Left kidney (tissue), 8 donors: ENCODE data around the gene RPS15A. TPM values are rescaled to one million over a fixed set of nuclear protein-coding genes. Genes with fewer than 3 reads are reported as not detected.

ENCODE experiments used
- DNase-seq: peaks from one replicate; pipeline ENCODE4 v3.0.0-alpha.2; 2013
- long read RNA-seq, 8 donors: transcript quantifications; one replicate each; lab custom pipeline, GENCODE V29; 2026
- polyA plus RNA-seq: library from polyadenylated mRNA; unstranded; fragments of 120-200 nt; gene quantifications from one replicate; pipeline ENCODE4 v1.2.1, GENCODE V29; 2013; ENCODE audit not compliant: insufficient read length

RPS15A gene
- 2,057 TPM for polyA plus RNA-seq
- long read RNA-seq, donor 1, transcript RPS15A-201 (5 exons, 2,203 nt), result minor isoform, 125 of 2,547 reads
- long read RNA-seq, donor 1, transcript RPS15A-212 (6 exons, 589 nt), result minor isoform, 23 of 2,547 reads
- long read RNA-seq, donor 1, transcript RPS15A-203 (5 exons, 525 nt), result major isoform, 1,702 of 2,547 reads
- long read RNA-seq, donor 1, transcript RPS15A-209 (2 exons, 606 nt), result minor isoform, 9 of 2,547 reads
- long read RNA-seq, donor 1, partial matches to known transcripts, result 673 of 2,547 reads
- long read RNA-seq, donor 1, other reads (novel, unspliced or antisense), result 0 of 2,547 reads
- long read RNA-seq, donor 2, transcript RPS15A-212 (6 exons, 589 nt), result minor isoform, 9 of 2,183 reads
- long read RNA-seq, donor 2, transcript RPS15A-209 (2 exons, 606 nt), result minor isoform, 8 of 2,183 reads
- long read RNA-seq, donor 2, transcript RPS15A-201 (5 exons, 2,203 nt), result minor isoform, 115 of 2,183 reads
- long read RNA-seq, donor 2, transcript RPS15A-203 (5 exons, 525 nt), result major isoform, 1,597 of 2,183 reads
- long read RNA-seq, donor 2, partial matches to known transcripts, result 445 of 2,183 reads
- long read RNA-seq, donor 2, other reads (novel, unspliced or antisense), result 0 of 2,183 reads
- long read RNA-seq, donor 3, transcript RPS15A-201 (5 exons, 2,203 nt), result minor isoform, 89 of 1,685 reads
- long read RNA-seq, donor 3, transcript RPS15A-206 (3 exons, 1,022 nt), result minor isoform, 6 of 1,685 reads
- long read RNA-seq, donor 3, transcript RPS15A-212 (6 exons, 589 nt), result minor isoform, 6 of 1,685 reads
- long read RNA-seq, donor 3, transcript RPS15A-203 (5 exons, 525 nt), result major isoform, 1,139 of 1,685 reads
- long read RNA-seq, donor 3, partial matches to known transcripts, result 422 of 1,685 reads
- long read RNA-seq, donor 3, other reads (novel, unspliced or antisense), result 8 of 1,685 reads
- long read RNA-seq, donor 4, transcript RPS15A-201 (5 exons, 2,203 nt), result minor isoform, 29 of 928 reads
- long read RNA-seq, donor 4, transcript RPS15A-203 (5 exons, 525 nt), result major isoform, 572 of 928 reads
- long read RNA-seq, donor 4, transcript RPS15A-211 (1 exons, 3,828 nt), result minor isoform, 11 of 928 reads
- long read RNA-seq, donor 4, partial matches to known transcripts, result 310 of 928 reads
- long read RNA-seq, donor 4, other reads (novel, unspliced or antisense), result 0 of 928 reads
- long read RNA-seq, donor 5, transcript RPS15A-201 (5 exons, 2,203 nt), result minor isoform, 269 of 5,126 reads
- long read RNA-seq, donor 5, transcript RPS15A-209 (2 exons, 606 nt), result minor isoform, 18 of 5,126 reads
- long read RNA-seq, donor 5, transcript RPS15A-203 (5 exons, 525 nt), result major isoform, 3,756 of 5,126 reads
- long read RNA-seq, donor 5, transcript RPS15A-212 (6 exons, 589 nt), result minor isoform, 27 of 5,126 reads
- long read RNA-seq, donor 5, partial matches to known transcripts, result 994 of 5,126 reads
- long read RNA-seq, donor 5, other reads (novel, unspliced or antisense), result 36 of 5,126 reads
- long read RNA-seq, donor 6, transcript RPS15A-209 (2 exons, 606 nt), result minor isoform, 14 of 3,025 reads
- long read RNA-seq, donor 6, transcript RPS15A-201 (5 exons, 2,203 nt), result minor isoform, 178 of 3,025 reads
- long read RNA-seq, donor 6, transcript RPS15A-203 (5 exons, 525 nt), result major isoform, 2,036 of 3,025 reads
- long read RNA-seq, donor 6, transcript RPS15A-206 (3 exons, 1,022 nt), result minor isoform, 8 of 3,025 reads
- long read RNA-seq, donor 6, partial matches to known transcripts, result 765 of 3,025 reads
- long read RNA-seq, donor 6, other reads (novel, unspliced or antisense), result 7 of 3,025 reads
- long read RNA-seq, donor 7, transcript RPS15A-203 (5 exons, 525 nt), result major isoform, 3,059 of 4,320 reads
- long read RNA-seq, donor 7, transcript RPS15A-201 (5 exons, 2,203 nt), result minor isoform, 240 of 4,320 reads
- long read RNA-seq, donor 7, transcript RPS15A-209 (2 exons, 606 nt), result minor isoform, 24 of 4,320 reads
- long read RNA-seq, donor 7, transcript RPS15A-212 (6 exons, 589 nt), result minor isoform, 17 of 4,320 reads
- long read RNA-seq, donor 7, partial matches to known transcripts, result 919 of 4,320 reads
- long read RNA-seq, donor 7, other reads (novel, unspliced or antisense), result 30 of 4,320 reads
- long read RNA-seq, donor 8, transcript RPS15A-212 (6 exons, 589 nt), result minor isoform, 5 of 1,101 reads
- long read RNA-seq, donor 8, transcript RPS15A-201 (5 exons, 2,203 nt), result minor isoform, 79 of 1,101 reads
- long read RNA-seq, donor 8, transcript RPS15A-209 (2 exons, 606 nt), result minor isoform, 6 of 1,101 reads
- long read RNA-seq, donor 8, transcript RPS15A-203 (5 exons, 525 nt), result major isoform, 763 of 1,101 reads
- long read RNA-seq, donor 8, partial matches to known transcripts, result 243 of 1,101 reads
- long read RNA-seq, donor 8, other reads (novel, unspliced or antisense), result 0 of 1,101 reads

DNA sequence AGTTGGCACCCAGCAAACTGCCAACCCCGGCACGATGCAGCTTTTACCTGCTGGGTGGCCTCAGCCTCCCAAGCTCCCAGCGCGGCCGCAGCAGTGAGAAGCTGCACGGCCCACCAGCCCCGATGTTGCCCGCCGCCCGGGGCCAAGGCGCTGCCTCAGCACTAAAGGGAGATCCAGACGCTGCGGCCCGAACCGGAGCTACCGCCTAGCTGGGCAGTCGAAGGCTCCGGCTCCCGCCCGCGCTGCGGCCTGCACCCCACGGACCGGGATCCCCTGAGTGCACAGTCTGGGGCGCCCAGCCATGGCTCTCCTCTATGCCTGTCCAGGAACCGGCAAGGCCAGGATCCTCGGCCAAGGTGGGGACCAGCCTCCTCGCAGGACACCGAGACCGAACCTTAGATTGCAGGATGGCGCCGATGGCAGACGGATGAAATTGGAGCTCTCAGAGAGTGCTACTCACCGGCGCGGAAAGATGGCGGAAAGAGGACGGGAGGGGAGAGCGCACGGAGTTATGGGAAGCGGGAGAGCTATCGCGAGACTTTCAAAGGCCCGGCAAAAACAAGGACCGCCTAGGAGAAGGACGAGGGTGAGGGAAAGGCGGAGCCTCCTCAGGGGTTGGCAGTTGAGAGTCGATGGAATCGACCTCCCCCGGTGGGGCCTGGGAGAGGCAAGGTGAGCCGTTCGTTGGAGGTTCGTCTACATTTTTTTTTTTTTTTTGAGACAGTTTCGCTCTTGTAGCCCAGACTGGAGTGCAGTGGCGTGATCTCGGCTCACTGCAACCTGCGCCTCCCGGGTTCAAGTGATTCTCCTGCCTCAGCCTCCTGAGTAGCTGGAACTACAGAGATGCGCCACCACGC, at the start of gene RPS15A:
Gene RPS15A, minus strand, starts transcription at position 485 of the 857 bp plus-strand sequence. CDS start 1,221 bp downstream, outside the sequence.
- peak; percentile 97 for DNase-seq

- DNase-seq, result no peak
Measured at GRCh38 chr16:18839555-18839954, 49.4 kb upstream of the RPS15A start.

GRCh38 chr16:18836702-18837101, 46.6 kb upstream of the RPS15A start:
- no peak for DNase-seq

- DNase-seq, result no peak
Measured at GRCh38 chr16:18834864-18835263, 44.7 kb upstream of the RPS15A start.

DNA sequence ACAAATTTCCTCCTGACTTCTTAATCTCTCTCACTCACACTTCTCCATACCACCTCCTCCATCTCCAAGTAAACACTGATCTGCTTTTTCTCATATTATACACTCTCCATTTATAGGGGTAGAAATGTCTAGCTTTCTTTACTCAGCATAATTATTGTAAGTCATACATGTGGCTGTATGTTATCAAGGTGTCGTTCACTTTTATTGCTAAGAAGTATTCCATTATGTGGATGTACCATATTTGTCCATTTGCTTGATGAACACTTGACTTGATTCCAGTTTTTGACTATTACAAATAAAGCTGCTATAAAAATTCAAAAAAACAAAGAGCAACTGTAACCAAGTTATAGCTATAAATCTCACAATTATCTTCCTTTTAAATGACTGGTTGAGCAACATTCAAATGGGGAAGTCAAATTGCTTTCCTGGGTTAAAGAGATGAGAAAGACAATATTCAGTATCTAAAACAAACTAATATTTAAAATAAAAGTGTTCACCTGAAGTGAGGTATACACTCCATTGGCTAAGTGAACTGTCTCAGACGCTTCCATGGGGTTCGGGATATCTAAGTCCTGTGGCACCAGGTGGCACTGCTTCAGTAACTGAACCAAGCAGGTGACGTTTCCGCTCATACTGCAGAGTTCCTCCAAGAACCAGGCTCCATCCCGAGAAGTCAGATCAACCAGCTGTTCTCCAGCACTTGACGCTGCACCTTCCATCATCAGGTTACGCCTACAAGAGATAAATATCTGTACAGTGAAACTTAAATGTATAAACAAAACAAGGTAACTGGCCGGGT, 43.8 kb upstream of the RPS15A start:
- DNase-seq, result no peak

DNA sequence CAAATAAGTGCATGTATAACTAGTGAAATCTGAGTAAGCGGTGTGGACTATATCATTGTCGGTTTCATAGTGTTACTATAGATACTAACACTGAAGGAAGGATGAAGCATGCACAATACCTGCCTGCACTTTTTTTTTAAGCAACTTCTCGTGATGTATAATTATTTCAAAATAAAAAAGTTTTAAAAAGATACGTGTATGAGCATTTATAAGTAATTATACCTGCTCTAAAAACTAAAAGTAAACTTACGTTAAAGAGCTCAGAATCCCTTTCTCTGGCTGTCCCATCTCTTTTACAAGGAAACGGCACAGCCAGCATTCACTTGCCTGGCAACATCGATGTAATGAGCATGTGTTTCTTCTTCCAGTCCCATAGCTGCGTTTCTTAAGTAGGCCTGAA, 42.5 kb upstream of the RPS15A start:
- DNase-seq, result no peak

DNA sequence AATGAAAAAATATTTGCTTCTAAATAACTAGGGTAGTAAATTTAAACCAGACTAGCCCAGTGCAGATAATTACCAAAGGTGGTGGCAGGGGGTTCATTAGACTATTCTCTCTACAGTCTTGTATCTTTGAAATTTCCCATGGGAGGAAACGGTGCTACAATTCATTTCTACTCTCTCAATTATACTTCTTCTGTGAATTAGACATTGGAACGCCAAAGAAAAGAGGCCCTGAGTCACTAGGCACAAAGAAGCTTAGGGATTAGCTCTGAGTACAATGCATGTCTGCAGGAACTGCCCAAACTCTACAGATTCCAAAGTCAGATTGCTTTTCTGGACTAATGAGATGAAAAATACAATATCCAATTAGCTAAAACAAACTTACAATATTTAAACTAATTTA, 41.9 kb upstream of the RPS15A start:
- no peak for DNase-seq

GRCh38 chr16:18829251-18829650, 39.1 kb upstream of the RPS15A start:
- DNase-seq, result no peak

GRCh38 chr16:18827890-18828289, 37.8 kb upstream of the RPS15A start:
- no peak for DNase-seq

DNA sequence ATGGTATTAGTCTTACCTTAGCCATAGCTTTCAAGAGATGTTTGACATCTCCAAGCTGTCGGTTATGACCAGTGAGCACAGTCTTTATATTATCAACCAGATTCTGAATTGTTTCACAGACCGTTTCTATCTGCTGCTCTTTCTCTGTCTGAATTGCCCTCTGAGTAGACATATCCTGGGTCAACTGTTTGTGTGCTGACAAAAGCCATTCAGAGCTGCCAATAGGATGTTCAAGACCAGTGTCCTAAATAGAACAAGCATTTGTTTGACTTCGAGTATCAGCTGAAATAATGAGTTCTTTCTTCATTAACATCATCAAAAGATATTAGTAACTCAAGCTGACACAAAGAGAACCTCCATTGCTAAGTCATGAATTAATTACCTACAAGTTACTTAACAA, 26.2 kb upstream of the RPS15A start:
- DNase-seq, result no peak

- DNase-seq, result no peak
Measured at GRCh38 chr16:18811925-18812324, 21.8 kb upstream of the RPS15A start.

DNA sequence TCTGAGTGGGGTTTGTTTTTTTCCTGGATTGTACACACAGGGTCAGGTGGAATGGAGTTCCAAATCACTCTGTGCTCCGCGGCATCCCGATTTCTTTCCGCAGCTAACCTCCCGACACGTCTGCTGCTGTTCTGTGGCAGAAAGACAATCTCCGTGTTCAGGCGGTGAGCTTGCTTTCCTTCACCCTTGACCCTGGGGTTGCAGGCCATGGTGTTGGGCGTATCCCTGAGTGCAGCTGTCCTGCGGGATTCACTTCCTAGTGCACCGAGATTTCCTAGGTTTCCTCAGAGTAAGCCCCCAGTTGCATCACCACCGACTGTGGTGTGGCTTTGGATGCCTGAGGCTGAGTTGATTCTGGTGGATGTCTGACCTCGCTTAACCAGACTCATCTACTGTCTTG, 19.0 kb upstream of the RPS15A start:
- no peak for DNase-seq

GRCh38 chr16:18805257-18805773, 15.2 kb upstream of the RPS15A start:
- no peak for DNase-seq

DNA sequence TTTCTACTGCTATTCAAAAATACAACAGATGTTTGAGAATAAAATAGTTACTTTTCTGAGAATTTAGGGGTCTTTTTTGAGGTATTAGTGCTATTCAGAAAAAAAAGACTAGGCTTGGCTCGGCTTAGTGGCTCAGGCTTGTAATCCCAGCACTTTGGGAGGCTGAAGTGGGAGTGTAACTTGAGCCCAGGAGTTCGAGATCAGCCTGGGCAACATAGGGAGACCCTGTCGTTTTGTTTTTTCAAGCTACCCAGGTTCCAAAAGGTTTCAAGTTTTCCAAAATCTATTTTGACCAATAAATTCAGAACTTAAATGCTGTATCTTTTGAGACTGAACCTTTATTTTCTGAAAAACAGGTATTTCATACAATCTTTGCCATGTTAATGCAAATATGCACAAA, 14.4 kb upstream of the RPS15A start:
- DNase-seq, result no peak

GRCh38 chr16:18803569-18804462, 13.7 kb upstream of the RPS15A start:
- no peak for DNase-seq

DNA sequence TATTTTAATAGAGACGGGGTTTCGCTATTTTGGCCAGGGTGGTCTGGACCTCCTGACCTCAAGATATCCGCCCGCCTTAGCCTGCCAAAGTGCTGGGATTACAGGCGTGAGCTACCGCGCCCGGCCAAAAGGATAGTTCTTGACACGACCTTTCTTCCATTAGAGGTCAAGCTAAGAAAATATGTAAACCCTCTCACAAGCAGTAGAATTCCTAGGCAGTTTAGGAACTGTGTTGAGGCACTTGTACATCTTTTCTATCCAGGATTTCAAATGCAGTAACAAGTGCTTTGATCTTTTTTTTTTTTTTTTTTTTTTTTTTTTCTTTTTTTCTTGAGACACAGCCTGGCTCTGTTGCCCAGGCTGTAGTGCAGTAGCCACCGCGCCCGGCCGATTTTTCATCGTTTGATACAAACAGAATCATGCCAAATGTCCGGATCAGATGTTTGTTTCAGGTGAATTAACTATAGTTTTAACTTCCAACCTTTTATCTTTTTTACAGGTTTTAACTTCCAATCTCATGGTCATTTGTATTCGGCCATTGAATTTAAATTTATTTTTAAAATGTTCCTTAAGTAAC, 12.7 kb upstream of the RPS15A start:
- DNase-seq, result no peak
